ENCODE results near the gene MRRF. TPM values are rescaled to one million over a fixed set of nuclear protein-coding genes. Genes with fewer than 3 reads are reported as not detected.
"Not testable (repeated sequence)": the region's sequence is repeated elsewhere in the genome, so short reads cannot be mapped to it uniquely, and the experiment has no call there.

The MRRF gene
- total RNA-seq, 1 experiment from 2014 or later = 91.5 TPM

GRCh38 chr9:122274055-122274454, 9.4 kb downstream of the MRRF start:
- DNase-seq (ENCODE audit: low read depth) = no peak

- DNase-seq (ENCODE audit: low read depth) = no peak
Measured at GRCh38 chr9:122276096-122276495, 11.4 kb downstream of the MRRF start.

- DNase-seq (ENCODE audit: low read depth) = no peak
Measured at GRCh38 chr9:122277285-122277897, 12.7 kb downstream of the MRRF start.

- no peak for DNase-seq (ENCODE audit: low read depth)
Measured at GRCh38 chr9:122281368-122281767, 16.7 kb downstream of the MRRF start.

- DNase-seq (ENCODE audit: low read depth) = no peak
Measured at GRCh38 chr9:122286764-122287163, 22.1 kb downstream of the MRRF start.

- no peak for DNase-seq (ENCODE audit: low read depth)
Measured at GRCh38 chr9:122287214-122287720, 22.6 kb downstream of the MRRF start.

GRCh38 chr9:122291458-122291857, 26.8 kb downstream of the MRRF start:
- no peak for DNase-seq (ENCODE audit: low read depth)

- DNase-seq (ENCODE audit: low read depth) = no peak
Measured at GRCh38 chr9:122294531-122294930, 29.8 kb downstream of the MRRF start.

- DNase-seq (ENCODE audit: low read depth) = no peak
Measured at GRCh38 chr9:122297512-122297911, 32.8 kb downstream of the MRRF start.

- DNase-seq (ENCODE audit: low read depth) = no peak
Measured at GRCh38 chr9:122302237-122303093, 37.8 kb downstream of the MRRF start.

GRCh38 chr9:122307061-122307460, 42.4 kb downstream of the MRRF start:
- no peak for DNase-seq (ENCODE audit: low read depth)

- no peak for DNase-seq (ENCODE audit: low read depth)
Measured at GRCh38 chr9:122307925-122308324, 43.2 kb downstream of the MRRF start.

GRCh38 chr9:122309861-122310260, 45.2 kb downstream of the MRRF start:
- DNase-seq (ENCODE audit: low read depth) = no peak

- no peak for DNase-seq (ENCODE audit: low read depth)
Measured at GRCh38 chr9:122314165-122314564, 49.5 kb downstream of the MRRF start.

GRCh38 chr9:122315534-122315933, 50.9 kb downstream of the MRRF start:
- DNase-seq (ENCODE audit: low read depth) = no peak

GRCh38 chr9:122318284-122318683, 53.6 kb downstream of the MRRF start:
- DNase-seq (ENCODE audit: low read depth) = no peak

GRCh38 chr9:122320413-122320881, 55.8 kb downstream of the MRRF start:
- no peak for DNase-seq (ENCODE audit: low read depth)

- DNase-seq (ENCODE audit: low read depth) = no peak
Measured at GRCh38 chr9:122322553-122322952, 57.9 kb downstream of the MRRF start.

- DNase-seq (ENCODE audit: low read depth) = not testable (repeated sequence)
Measured at GRCh38 chr9:122324665-122325064, 60.0 kb downstream of the MRRF start.

GRCh38 chr9:122325124-122325523, 60.4 kb downstream of the MRRF start:
- DNase-seq (ENCODE audit: low read depth) = no peak

GRCh38 chr9:122327175-122327574, 62.5 kb downstream of the MRRF start:
- DNase-seq (ENCODE audit: low read depth) = no peak

GRCh38 chr9:122329597-122329996, 64.9 kb downstream of the MRRF start:
- DNase-seq (ENCODE audit: low read depth) = no peak

- DNase-seq (ENCODE audit: low read depth) = not testable (repeated sequence)
Measured at GRCh38 chr9:122330466-122330865, 65.8 kb downstream of the MRRF start.

Measured in HT1080 (cell line).